NCI-H1048 (cell line): ENCODE data around the gene SBK2.
"Not testable (repeated sequence)": the region's sequence is repeated elsewhere in the genome, so short reads cannot be mapped to it uniquely, and the experiment has no call there.

Source experiments
- DNase-seq: peaks from one replicate; lab custom pipeline; 2025; lab: John Stamatoyannopoulos, UW

The SBK2 gene

DNA sequence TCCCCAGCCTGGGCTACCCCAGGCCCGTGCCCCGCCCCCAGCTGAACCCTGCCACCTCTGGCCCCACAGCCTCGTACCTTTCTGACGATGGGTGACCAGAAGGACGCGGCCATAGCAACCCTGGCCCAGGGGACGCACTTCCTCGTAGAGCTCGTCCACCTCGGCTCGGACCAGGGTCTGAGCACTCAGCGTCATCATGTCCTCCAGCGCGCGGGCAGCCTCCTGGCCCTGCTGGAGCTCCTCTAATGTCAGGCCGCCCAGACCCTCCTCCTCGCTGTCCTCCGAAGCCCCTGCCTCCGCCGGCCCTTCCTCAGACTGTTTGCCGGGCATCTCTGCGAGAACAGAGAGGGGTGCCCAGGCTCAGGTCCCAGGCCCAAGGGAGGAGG lies 975 bp downstream of the SBK2 start:
- DNase-seq: no peak

DNA sequence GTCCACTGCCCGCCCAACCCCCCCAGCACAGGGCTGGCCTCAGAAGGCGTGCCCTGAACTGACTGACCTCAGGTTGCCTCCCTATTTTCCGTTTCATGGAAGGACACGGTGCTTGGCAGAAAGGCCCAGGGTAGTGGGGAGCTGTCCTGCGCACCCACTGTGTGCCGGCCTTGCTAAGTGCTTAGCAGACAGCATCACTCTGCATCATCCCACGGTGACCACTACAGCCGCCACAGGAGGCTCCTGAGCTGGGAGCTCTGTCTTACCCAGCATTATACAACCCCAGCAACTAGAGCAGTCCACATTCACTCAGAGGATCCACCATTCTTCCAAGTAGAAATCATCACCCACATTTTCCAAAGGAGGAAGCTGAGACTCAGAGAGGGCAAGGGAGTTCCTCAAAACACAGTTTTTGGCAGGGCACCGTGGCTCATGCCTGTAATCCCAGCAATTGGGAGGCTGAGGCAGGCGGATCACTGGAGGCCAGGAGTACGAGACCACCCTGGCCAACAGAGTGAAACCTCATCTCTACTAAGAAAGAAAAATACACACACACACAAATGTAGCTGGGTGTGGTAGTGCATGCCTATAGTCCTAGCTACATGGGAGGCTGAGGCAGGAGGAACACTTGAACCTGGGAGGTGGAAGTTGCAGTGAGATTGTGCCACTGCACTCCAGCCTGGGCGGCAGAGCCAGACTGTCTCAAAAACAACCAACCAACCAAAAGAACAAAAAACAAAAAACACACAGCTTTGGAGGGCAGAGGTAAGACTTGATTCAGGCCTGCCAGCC lies 1.6 kb downstream of the SBK2 start:
- no peak for DNase-seq

DNA sequence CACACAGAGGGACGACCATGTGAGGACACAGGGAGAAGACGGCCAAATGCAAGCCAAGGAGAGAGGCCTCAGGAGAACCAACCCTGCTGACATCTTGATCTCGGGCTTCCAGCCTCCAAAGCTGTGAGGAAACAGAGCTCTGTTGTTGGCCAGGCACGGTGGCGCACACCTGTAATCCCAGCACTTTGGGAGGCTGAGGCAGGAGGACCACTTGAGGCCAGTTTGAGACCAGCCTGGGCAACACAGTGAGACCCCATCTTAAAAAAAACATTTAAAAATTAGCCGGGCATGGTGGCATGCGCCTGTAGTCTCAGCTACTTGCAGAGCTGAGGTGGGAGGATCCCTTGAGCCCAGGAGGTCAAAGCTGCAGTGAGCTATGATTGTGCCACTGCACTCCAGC lies 2.7 kb downstream of the SBK2 start:
- not testable (repeated sequence) for DNase-seq

GRCh38 chr19:55530996-55531395 lies 5.9 kb downstream of the SBK2 start:
- no peak for DNase-seq

GRCh38 chr19:55529636-55530234 lies 7.2 kb downstream of the SBK2 start:
- no peak for DNase-seq

GRCh38 chr19:55528030-55528803 lies 8.7 kb downstream of the SBK2 start:
- DNase-seq: no peak

GRCh38 chr19:55527197-55528029 lies 9.5 kb downstream of the SBK2 start:
- DNase-seq: no peak

GRCh38 chr19:55526216-55527196 lies 10.4 kb downstream of the SBK2 start:
- no peak for DNase-seq

DNA sequence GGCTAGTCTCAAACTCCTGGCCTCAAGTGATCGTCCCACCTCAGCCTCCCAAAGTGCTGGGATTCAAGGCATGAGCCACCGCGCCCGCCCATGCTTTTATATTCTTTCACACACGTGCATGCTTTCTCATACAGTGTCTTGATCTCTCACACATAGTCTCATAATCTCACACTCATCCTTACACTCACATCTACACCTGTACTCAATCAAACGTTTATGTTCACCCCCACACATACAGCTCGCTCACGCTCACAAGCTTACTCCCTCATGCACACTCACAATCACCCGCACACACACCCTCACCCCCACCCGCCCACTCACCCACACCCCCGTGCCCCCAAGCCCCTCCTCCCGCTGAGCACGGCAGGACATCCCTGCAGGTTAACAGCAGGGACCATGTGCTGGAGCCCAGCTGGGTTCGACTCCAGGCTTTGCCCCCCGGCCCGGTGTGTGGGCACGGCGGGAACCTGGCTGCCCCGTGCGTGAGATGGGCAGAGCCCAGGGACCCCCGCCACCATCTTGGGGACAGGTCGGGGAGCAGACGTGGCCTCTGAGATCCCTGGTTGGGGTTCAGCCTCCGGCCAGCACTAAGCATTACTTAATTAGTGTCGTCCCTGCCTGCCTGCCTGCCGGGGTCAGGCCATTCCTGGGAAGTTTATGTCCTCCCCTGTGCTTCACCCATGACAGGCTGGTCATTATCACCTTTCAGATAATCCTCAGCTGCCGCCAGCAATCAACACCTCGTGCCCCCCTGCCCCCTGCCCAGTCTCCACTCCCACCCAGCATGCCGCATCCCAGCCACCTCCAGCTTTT lies 11.4 kb downstream of the SBK2 start:
- no peak for DNase-seq

- DNase-seq: no peak
These were observed 16.1 kb downstream of the SBK2 start for GRCh38 chr19:55520691-55521292.

- no peak for DNase-seq
These were observed 17.3 kb downstream of the SBK2 start for GRCh38 chr19:55519451-55520311.

GRCh38 chr19:55516878-55517620 lies 19.9 kb downstream of the SBK2 start:
- DNase-seq: peak; percentile 78

DNA sequence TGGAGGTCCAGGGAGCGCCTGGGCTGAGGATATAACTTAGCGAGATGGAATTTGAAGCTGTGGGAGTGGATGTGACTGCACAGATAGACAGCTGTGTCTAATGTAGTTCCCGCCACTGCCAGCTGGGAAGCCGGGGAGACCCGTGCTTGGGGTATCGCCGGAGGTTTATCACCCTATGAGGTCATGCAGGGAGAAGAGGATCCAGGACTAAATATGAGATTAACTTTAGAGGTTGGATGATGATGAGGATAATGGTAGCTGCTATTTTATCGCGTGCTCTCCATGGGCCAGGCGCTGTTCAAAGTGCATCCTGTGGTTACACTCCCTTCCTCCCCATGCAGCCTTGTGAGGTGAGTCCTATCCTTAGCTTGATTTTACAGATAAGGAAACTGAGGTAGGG lies 28.8 kb downstream of the SBK2 start:
- DNase-seq: no peak

DNA sequence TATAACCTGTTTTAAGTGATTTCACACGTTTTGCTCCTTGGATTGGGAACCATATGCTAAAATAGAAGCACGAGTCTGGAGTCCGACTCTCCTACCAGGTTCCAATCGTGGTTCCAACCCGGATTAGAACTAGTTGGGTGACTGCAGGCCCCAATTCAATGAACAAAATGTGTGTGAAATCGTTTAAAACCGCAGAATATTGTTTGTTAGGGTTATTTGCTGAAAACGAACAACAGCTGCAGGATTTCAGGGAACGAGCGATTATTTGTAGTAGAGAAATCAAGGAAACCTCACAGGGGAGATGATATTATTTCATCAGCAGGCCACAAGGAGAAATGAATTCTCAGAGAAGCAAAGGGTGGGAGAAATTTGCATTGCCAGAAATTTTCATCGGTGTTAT lies 32.0 kb downstream of the SBK2 start:
- no peak for DNase-seq

DNA sequence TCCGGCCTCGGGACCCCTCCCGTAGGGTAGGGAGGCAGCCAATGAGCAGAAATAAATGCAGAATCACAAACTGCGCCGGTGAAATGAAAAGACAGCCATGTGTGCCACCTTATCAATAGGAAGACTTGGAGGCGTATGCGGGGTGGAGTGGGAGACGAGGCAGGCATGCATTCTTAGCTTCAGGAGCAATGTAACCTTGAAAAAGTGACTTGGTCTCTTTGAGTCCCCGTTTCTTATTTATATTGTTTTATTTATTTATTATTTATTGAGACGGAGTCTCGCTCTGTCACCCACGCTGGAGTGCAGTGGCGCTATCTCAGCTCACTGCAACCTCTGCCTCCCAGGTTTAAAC lies 32.7 kb downstream of the SBK2 start:
- no peak for DNase-seq

GRCh38 chr19:55503502-55504251 lies 33.3 kb downstream of the SBK2 start:
- DNase-seq: peak; percentile 88

GRCh38 chr19:55503157-55503501 lies 33.8 kb downstream of the SBK2 start:
- no peak for DNase-seq
